ES-I3 (cell line): Measurements from ENCODE around the gene ZNF554.
A peak's percentile ranks its signal among the peaks of the same experiment; 100 is the strongest.

Experiments
- H3K36me3 ChIP-seq: 2 replicates; pipeline ENCODE4 v1.6.1; 2013; ENCODE audit warnings: mild to moderate bottlenecking, low read length, control low read depth, moderate library complexity; ENCODE audit not compliant: insufficient read depth
- H3K4me1 ChIP-seq: 2 replicates; pipeline ENCODE4 v1.6.1; 2013; ENCODE audit warnings: mild to moderate bottlenecking, control low read depth, low read length; ENCODE audit not compliant: insufficient read depth
- H3K9ac ChIP-seq: 2 replicates; pipeline ENCODE4 v1.6.1; 2013; ENCODE audit warnings: low read depth, mild to moderate bottlenecking, low read length, moderate library complexity
- H3K9me3 ChIP-seq: 2 replicates; pipeline ENCODE4 v1.6.1; 2013; ENCODE audit warnings: mild to moderate bottlenecking, low read length, moderate library complexity; ENCODE audit not compliant: control insufficient read depth, insufficient read depth

Gene ZNF554

GRCh38 chr19:2819540-2820111, at the start of gene ZNF554:
ZNF554 (plus strand) TSS chr19:2819868; CDS start chr19:2820072, 204 bp downstream.
- Histone ChIP-seq H3K9ac (peak within 1 kb of the TSS; percentile 66), H3K4me1 (no peaks in the 10 kb centered on the region), H3K36me3 (no peaks in the 10 kb centered on the region), H3K9me3 (no peaks in the 10 kb centered on the region)

DNA sequence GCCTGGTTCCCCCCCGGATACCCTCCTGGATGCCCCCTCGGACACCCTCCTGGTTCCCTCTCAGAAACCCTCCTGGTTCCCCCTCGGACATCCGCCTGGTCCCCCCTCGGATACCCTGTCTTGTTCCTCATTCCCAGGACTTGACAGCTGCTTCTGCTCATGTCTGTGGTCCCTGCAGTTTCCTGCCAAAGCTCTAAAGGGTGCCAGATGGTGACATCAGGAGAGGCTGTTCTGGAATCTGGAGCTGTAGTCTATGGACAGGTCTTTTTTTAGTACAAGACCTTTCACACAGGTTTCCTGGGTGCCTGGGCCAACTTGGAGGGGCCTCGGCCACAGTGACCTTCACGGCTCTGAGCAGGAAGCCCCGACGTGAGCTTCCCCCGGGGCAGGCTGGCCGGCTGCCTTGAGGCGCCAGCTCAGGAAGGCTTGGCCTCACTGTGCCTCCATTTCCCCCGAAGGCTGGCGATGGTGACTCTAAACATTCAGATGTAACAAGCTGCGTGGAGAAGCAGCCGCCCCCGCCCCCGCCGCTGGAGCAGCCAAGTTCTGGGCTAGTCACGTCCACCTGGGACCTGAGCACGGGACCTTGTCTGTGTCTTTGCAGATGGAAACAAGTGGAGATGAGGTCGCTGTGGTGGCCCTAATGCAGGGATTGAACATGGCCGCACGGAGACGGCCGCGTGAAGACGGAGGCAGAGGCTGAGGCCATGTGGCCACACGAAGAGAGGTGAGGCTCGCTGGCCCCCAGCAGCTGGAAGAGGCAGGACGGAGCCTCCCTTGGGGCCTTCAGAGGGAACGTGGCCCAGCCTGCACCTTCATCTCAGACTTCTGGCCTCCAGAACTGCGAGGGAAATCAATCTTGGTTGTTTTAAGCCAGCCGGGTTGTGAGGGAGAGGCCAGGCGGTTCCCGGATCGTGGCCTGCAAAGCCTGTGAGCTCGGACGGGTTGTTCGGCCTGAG, 49.3 kb upstream of the ZNF554 start:
- Histone ChIP-seq H3K36me3 (no peaks in the 10 kb centered on the region), H3K9me3 (no peaks in the 10 kb centered on the region), H3K4me1 (no peaks in the 10 kb centered on the region), H3K9ac (no peak overlapping the region)

GRCh38 chr19:2771786-2772674, 47.6 kb upstream of the ZNF554 start:
- H3K4me1 ChIP-seq: no peaks in the 10 kb centered on the region
- H3K9ac ChIP-seq: no peak overlapping the region
- H3K36me3 ChIP-seq: no peaks in the 10 kb centered on the region
- no peaks in the 10 kb centered on the region for H3K9me3 ChIP-seq

DNA sequence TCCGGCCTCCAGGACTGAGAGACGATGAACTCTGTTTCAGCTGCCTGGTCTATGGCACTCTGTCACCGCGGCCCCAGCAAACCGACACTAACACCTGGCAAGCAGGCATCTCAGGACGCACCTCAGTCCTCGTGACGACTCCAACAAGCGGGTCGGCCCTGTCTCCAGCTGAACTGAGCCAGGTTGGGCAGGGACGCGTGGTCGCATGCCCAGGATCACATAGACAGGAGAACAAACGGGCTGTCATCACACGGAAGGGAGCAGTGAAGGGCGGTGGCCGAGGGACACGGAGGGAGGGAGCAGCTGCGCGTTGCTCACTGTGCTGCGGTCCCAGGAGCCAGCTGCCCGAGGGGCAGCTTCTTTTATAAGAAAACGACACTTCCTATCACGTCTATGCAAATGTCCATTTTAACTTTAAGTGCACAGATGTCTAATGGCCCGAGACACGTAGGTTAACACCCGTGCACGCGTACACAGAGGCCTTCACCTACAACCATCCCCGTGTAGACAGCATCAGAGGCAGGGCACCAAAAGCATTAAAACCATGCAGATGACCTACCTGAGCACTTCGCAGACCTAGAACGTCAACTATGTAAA, 45.5 kb upstream of the ZNF554 start:
- Histone ChIP-seq H3K4me1 (no peaks in the 10 kb centered on the region), H3K9ac (no peak overlapping the region), H3K9me3 (no peaks in the 10 kb centered on the region), H3K36me3 (no peaks in the 10 kb centered on the region)

GRCh38 chr19:2774953-2775555, 44.6 kb upstream of the ZNF554 start:
- Histone ChIP-seq H3K36me3 (no peaks in the 10 kb centered on the region; the same call in 1 of the 2 replicates), H3K4me1 (no peaks in the 10 kb centered on the region), H3K9me3 (no peaks in the 10 kb centered on the region), H3K9ac (no peak overlapping the region)

- H3K9me3 ChIP-seq: no peaks in the 10 kb centered on the region
- no peak overlapping the region for H3K9ac ChIP-seq
- H3K36me3 ChIP-seq: no peaks in the 10 kb centered on the region; the same call in 1 of the 2 replicates
- no peaks in the 10 kb centered on the region for H3K4me1 ChIP-seq
Observed at GRCh38 chr19:2775556-2776430, 43.9 kb upstream of the ZNF554 start.

DNA sequence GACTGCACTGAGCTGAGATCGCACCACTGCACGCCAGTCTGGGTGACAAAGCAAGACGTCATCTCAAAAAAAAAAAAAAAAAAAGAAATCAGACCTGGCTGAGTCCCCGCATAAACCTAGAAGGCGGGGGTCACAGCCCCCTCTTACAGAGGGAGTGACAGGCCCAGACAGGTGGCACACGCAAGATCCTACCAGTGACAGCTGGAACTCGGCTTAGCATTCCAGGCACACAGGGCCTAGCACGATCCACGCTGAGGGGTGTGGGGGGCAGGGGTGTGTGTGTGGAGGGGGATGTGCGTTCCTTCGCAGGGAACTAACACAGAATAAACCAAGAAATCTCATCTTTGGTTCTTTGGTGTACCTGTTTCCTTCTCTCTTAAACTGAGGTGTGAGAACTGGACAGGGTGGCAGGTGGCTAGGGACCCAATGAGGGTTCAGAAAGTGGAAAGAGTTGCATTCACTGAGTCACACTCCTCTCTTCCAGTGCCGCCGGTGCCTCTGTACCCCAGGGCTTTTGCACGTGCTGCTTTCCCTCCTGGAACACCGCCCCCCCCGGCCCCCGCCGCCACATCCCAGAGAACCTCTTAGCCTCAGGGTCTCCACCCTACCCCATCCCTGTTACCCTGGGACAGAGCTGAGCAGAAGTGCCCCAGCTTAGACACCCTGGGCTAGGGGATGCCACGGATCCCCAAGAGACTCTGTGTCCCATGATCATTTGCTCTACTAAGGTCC, 41.5 kb upstream of the ZNF554 start:
- Histone ChIP-seq H3K4me1 (no peaks in the 10 kb centered on the region; the same call in 1 of the 2 replicates), H3K9ac (no peak overlapping the region), H3K9me3 (no peaks in the 10 kb centered on the region), H3K36me3 (no peaks in the 10 kb centered on the region; the same call in 1 of the 2 replicates)

DNA sequence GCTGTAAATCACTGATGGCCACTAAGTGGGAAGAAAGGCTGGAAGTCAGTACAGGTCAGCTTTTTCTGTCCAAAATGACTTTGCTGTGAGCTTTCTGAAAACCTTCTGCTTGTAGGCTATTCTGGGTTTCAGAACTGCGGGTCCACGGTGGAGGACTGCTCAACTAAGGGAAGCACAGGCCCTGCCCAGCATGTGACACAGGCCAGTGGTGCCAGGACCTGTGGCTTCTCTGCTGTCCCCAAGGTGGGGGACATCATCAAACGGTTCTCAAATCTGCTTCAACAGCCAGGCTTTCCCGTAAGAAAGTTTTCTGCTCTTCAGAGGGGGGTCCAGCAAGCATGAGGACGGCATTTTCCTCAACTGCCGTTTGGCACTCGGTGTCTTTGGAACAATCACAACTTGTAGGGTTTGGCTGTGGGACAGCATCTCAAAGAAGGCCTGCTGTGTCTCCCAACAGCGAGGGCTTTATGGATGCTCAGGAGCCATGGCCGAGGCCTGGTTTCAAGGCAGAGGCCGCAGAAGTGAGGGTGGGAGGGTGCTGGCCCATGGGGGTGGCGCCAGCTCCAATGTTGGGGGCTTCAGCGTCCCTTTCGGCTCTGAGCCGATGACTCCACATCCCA, 40.4 kb upstream of the ZNF554 start:
- Histone ChIP-seq H3K36me3 (no peaks in the 10 kb centered on the region; the same call in 1 of the 2 replicates), H3K9me3 (no peaks in the 10 kb centered on the region), H3K4me1 (no peaks in the 10 kb centered on the region; the same call in 1 of the 2 replicates), H3K9ac (no peak overlapping the region)

DNA sequence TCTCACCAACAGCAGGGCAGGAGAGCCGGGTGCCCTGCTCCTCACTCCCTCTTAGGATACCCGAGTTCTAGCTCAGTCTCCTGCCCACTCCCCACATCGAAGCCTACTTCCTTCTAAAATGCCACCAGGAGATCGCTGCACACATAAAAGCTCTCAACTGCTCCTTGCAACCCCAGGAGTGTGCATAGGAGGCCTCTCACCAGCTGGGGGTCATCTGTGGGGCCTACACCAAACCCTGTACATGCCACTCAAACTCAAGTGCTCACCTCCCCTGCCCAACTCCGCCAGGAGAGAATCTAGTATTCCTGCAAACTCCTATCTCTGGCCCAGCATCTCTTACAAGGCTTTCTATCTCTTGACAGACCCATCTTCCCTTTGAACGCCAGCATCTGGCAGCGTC, 39.4 kb upstream of the ZNF554 start:
- no peak overlapping the region for H3K9ac ChIP-seq
- H3K9me3 ChIP-seq: no peaks in the 10 kb centered on the region
- H3K4me1 ChIP-seq: no peaks in the 10 kb centered on the region; the same call in 1 of the 2 replicates
- H3K36me3 ChIP-seq: no peaks in the 10 kb centered on the region; the same call in 1 of the 2 replicates

DNA sequence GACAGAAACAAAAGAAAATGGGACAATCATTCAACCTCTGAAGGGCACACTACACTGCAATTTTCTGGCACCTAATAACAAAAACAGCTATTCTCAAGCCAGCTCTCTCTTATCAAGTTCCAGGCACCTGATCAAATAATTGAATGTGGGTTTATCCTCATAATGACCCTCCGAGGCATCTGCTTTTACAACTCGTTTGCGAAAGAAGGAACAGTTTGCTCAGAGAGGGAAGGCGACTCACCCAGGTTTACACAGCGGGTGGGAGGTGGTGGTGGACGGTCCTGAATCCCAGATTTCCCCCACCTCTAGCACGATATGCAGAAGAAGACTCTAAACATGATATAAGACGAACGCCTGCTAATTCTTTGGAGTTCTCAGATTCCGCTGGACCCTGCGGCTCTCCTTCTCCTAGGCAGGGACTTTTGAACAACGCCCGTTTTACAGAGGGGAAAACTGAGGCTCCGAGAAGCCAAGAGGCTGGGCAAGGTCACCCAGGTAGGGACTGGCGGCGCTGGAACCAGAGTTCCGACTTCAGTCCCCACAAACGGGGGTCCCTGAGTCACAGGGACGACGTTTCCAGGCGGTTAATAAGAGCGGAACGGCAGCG, 37.2 kb upstream of the ZNF554 start:
- H3K4me1 ChIP-seq: no peaks in the 10 kb centered on the region; the same call in 1 of the 2 replicates
- H3K9me3 ChIP-seq: no peaks in the 10 kb centered on the region
- H3K9ac ChIP-seq: peak overlapping the region; percentile 100
- H3K36me3 ChIP-seq: no peaks in the 10 kb centered on the region; the same call in 1 of the 2 replicates

- H3K9ac ChIP-seq: peak within 1 kb of the TSS; percentile 100
- peaks cover 2% of the 10 kb centered on the region; the same call in 1 of the 2 replicates for H3K36me3 ChIP-seq
- H3K4me1 ChIP-seq: no peaks in the 10 kb centered on the region; the same call in 1 of the 2 replicates
- no peaks in the 10 kb centered on the region for H3K9me3 ChIP-seq
Observed at GRCh38 chr19:2782936-2783780, 36.5 kb upstream of the ZNF554 start, which contains the start of gene SGTA. SGTA (minus strand) TSS chr19:2783273; CDS start chr19:2769068, 14,205 bp downstream.
